GM19239 (cell line): ENCODE measurements around the gene TEX14.

Experiments used
- DNase-seq: peaks from one replicate; pipeline ENCODE4 v3.0.0; 2011; ENCODE audit warnings: low spot score; ENCODE audit not compliant: insufficient read length
- FAIRE-seq: peaks from 2 replicates; lab custom pipeline; 2011; peaks lifted over from hg19 to GRCh38; lab: Jason Lieb, UNC

Gene TEX14

DNA sequence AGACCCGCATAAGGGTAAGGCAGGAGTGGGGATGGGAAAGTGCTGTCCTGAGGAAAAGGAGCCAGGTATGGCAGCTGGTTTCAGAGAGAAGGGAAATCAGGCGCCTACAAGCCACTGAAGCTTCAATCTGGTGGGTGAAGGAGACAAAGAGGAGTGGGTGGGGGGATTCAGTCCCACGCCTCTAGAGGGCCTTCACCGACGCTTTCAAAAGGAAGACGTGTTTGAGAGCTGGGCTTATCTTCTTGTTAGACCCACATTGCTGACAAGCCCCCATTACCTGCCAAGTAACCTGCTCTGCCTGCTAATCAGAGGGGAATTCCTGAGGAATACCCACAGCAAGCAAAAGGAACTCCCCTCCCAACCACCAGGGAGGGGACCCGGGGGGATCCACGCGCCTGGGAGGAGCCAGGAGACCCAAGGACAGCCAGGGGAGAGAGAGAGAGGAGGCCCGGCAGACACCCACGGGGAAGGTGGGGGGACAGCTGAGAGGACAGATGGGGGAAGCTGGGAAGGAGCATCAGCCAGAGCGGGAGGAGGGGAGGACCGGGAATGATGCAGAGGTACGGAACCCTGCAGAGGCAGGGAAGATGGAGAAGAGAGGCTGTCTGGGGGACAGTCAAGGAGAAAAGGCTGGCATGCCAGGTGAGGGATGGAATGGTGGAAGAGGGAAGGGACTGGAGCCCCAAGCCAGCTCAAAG is 178.4 kb downstream of the TEX14 start:
- FAIRE-seq (no peak), DNase-seq (no peak)

DNA sequence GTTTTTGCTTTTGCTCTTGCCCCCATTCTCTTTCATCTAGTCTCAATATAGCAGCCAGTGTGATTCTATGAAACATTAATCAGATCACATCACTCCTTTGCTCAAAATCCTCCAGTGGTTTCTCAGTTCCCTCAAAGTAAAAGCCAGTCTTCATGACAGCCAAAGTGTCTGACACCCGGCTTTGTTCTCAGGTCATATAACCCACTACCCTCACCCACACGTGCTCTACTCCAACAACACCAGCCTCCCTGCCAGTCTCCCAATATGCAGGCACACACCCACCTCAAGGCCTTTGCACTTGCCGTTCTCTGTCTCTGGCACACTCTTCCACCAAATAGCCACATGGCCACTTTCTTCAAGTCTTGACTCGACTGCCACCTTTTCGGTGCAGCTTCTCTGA is 181.8 kb downstream of the TEX14 start:
- no peak for DNase-seq
- no peak for FAIRE-seq

DNA sequence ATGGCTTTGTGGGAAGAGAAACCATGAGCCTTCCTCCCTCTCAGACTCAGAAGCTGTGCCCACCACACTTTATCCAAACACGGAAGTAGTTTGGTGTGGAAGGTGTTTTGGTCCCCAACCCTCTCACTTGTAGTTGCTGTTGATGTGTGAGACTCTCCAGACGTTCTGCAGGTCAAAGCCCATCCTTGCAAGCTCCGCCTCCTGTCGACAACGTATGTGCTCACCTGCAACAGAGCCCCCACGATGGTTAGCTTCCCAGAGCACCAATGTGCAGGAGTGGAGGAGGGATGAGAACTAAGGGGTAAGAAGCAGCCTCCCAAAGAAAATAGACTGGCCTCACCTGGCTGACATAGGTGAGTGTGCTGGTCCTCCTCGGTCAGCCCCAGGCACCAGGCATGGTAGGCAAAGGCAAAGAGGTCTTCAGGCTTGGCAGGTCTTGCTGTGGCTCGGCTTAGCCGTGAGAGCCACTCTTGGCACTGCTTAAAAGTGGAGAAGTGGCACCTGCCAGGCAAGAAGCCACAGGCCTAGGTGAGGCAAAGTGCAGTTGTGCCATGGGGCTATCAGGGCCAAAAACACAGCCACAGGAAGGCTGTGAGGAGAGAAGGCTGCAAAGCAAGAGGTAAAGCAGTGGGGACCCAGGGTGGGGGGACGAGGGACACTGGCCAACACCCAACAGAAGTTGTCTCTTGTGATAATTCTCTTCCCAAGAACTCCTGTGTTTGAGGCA is 183.3 kb downstream of the TEX14 start:
- no peak for FAIRE-seq

DNA sequence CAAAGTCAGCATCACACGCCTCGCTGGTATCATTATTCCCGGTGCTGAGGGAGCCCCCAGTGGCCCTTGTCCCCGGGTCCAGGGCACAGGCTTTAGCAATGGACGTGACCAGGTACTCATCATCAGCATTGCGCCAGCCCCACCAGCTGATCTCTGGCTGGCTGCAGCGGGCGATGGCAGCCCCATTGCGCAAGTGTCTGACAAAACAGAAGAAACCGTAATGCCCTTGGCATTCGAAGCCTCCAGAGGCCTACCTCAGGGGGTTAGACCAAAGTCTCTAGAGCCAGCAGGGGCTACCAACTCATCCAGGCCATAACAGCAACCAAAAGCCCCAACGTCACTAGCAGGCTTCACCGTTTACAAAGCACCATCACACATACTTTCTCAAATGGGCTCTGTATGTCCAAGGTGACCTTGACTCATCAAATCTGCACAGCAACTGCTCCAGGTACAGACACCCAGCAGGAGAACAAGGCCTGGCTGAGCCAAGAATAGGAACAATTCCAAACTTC is 184.7 kb downstream of the TEX14 start:
- no peak for DNase-seq
- FAIRE-seq: no peak

More for the DNA sequence above, 183.3 kb downstream of the TEX14 start:
- no peak for DNase-seq
